Posterior cingulate gyrus (tissue), 11 donors: Measurements from ENCODE around the gene URI1.

ENCODE experiments used
- DNase-seq, 10 donors: peaks; one replicate each; pipeline versions ENCODE4 v3.0.0 to v3.0.0-alpha.2; 2020 to 2021; ENCODE audit warnings: mixed read lengths in 3 of 10
- intact Hi-C: fragments of 100-400 bp; cut with DNase I; formaldehyde crosslinking; loops from one replicate; pipeline ENCODE4 v1.15.1; 2023

The URI1 gene

GRCh38 chr19:29966588-29967249 lies 24.7 kb downstream of the URI1 start:
- intact Hi-C loops, result loop anchor here (10.0 kb wide), 1 partner anchor 258 kb away; no protein-coding TSS in a partner anchor
- DNase-seq, result no peak

DNA sequence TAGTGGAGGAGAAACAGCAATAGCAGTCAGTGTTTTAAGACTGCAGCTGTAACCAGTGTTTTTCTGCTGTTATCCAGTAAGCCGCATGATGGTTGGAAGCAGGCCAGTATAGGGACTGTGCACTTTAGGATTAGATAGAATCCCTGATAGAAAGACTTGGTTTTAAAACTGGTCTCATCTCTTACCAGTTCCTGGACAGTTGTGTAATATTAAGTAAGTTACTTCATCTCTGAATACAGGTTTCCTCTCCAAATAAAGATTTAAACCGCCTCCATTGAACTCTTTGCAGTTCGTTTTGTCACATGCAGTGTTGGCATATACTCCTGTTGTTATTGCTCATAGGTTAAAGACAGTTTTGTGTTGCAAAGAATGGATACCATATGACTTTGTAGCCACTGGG lies 25.6 kb downstream of the URI1 start:
- intact Hi-C loops, result loop anchor here (10.0 kb wide), 1 partner anchor 257 kb away; no protein-coding TSS in a partner anchor
- no peak for DNase-seq

DNA sequence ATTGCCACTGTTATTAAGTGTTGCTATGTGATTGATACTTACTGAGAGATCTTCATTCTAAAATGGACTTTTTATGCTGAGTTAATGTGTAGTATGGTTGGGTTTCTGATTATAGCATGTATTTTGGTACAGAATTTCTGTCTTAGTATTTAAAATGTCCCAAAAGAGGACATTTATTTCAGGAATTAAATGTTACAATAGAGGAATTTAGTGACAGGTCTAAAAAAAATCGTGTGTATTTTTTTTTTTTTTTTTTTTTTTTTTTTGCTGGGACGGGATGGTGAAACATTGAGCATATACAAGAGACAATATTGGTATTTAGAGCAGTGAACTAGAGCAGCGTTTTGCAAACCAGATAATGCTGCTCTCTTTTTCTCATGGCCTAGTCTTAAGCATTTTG lies 27.9 kb downstream of the URI1 start:
- intact Hi-C loops, result loop anchor here (10.0 kb wide), 1 partner anchor 255 kb away; no protein-coding TSS in a partner anchor
- DNase-seq, result no peak

DNA sequence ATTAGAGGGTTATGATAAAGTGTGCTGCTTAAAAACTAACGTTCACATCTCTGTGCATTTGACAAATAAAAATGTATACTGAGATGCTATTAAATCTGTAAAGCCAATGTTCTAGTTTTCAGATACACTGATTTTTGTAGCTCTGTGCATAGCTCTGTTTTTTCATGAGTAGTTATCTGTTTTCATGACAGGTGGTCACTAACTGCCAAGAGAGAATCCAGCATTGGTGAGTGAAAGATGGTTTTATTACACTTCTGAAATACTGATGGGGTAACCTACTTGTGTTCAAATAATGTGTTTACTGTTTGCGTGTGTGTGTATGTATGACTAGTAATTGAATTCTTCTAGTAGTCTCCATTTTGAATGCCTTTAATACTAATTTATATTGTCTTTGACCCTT lies 29.0 kb downstream of the URI1 start:
- intact Hi-C loops, result no loop called here
- DNase-seq, result no peak

DNA sequence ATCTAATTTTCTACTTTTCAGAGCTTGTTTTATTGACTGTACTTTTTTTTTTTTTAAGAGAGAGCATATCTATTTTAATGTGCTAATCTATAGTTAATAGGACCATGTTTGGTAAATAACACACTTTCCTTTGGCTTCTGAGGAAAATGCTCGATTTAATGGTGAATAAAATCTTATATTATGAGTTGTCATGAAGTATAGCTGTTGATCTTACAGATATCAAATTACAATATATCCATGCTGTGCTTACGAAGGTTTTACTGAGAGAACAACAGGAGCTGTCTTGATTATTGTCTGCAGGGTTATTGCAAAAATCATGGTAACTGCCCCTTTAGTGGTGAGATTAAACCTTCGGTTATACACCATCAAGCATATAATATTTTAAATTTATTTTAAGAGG lies 29.6 kb downstream of the URI1 start:
- DNase-seq, result no peak
- intact Hi-C loops, result no loop called here

GRCh38 chr19:29974701-29975100 lies 32.7 kb downstream of the URI1 start:
- intact Hi-C loops, result no loop called here
- DNase-seq, result no peak

DNA sequence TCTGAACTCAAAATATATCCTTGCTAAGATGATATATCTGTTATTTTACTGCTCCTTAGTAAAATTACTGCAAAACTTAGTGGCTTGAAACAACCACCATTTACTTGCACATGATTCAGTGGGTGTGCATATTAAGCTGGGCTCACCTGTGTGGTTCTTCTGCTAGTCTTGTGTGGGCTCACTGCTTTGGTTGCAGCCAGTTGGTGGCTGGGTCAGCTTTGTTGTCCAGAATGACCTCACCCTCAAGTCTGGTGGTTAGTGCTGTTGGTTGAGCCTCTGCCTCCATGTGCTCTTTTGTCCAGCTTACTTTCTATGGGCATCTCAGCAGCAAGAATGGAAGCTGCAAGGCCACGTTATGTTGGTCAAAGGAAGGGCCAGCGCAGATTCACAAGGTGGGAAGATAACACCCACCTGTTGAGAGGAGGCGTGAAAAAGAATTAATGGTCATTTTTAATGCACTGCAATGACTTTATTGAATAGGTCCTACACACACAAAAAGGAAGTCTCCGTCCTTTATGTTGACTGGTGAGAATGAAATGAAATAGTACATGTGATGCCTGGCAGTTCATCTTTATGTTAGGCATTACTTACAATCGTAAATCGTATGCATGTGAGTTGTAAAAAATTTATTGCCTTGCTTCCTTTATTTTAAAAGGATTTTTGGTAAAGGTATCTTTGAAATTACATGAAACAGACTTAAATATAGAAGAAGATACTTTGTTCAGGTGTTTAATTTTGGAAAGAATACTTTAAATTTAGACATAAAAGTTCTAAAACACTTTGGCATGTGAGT lies 34.3 kb downstream of the URI1 start:
- intact Hi-C loops, result no loop called here

GRCh38 chr19:29978080-29978479 lies 36.0 kb downstream of the URI1 start:
- intact Hi-C loops, result no loop called here
- DNase-seq, result no peak

More for the DNA sequence above, 34.3 kb downstream of the URI1 start:
- no peak for DNase-seq

- intact Hi-C loops, result no loop called here
- DNase-seq, result no peak
These were observed 41.5 kb downstream of the URI1 start for GRCh38 chr19:29983568-29983967.

GRCh38 chr19:29985196-29985595 lies 43.2 kb downstream of the URI1 start:
- intact Hi-C loops, result no loop called here
- DNase-seq, result no peak

- no peak for DNase-seq
- intact Hi-C loops, result no loop called here
These were observed 46.3 kb downstream of the URI1 start for GRCh38 chr19:29988351-29988750.

DNA sequence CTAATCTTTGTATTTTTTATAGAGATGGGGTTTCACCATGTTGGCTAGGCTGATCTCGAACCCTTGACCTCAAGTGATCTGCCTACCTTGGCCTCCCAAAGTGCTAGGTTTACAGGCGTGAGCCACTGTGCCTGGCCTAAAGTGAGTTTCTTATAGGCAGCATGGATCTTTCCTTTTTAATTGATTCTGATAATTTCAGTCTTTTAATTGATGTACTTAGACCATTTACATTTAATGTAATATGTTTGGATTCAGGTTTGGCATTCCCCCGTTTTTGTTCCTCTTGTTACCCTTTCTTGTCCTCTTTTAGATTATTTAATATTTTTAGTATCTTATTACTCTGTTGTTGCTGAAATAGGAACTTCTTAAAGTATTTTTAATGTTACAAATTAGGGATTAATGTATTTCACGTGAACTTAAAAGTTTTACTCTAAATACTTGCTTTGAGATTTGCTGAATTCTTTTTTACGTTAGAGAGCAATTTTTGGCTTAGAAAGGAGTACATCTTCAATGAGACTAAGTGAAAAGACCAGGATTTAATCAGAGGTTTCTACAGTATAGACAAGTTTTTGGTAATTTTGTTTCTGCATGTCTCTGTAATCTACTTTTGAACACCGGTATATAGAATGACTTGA lies 50.3 kb downstream of the URI1 start:
- DNase-seq, result no peak
- intact Hi-C loops, result no loop called here

- intact Hi-C loops, result no loop called here
- DNase-seq, result no peak
These were observed 57.5 kb downstream of the URI1 start for GRCh38 chr19:29999490-29999889.

GRCh38 chr19:30000862-30001261 lies 58.8 kb downstream of the URI1 start:
- intact Hi-C loops, result no loop called here
- DNase-seq, result no peak

GRCh38 chr19:30001301-30001700 lies 59.3 kb downstream of the URI1 start:
- DNase-seq, result no peak
- intact Hi-C loops, result no loop called here

DNA sequence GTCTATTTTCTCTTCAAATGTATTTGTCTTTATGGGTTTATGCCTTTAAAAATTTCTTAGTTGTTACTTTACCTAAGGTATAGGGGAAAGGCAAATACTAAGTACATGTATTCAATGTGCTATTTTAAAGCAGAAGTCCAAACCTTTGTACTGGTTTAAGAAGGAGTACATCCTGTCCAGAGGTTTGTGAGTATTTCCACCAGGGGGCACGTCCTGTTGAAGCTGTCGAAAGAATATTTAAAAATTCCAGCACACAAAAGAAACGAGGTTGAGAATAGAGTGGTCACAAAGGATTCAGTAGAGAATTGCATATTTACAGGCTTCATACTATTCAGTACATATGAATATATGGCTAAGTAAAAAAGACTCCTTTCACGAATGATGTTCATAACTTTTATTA lies 59.8 kb downstream of the URI1 start:
- no peak for DNase-seq
- intact Hi-C loops, result no loop called here

DNA sequence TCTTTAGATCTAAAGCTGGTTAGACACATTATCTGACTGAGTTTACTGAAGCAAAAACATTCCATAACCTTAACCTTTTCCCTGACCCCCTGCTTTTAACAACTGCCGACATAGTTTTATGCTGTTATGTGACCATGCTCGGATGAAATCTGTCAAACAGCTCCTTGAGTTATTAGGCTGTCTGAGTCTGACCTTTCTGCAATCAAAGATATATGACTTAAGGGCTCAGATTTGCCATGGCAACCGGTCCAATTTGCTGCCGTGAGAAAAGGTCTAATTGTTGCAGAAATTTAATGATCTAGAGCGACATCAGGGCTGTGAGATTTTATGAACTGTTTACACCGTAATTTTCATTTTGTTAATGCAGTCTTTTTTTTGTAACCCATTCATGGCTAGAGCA lies 61.8 kb downstream of the URI1 start:
- no peak for DNase-seq

GRCh38 chr19:30004403-30004802 lies 62.4 kb downstream of the URI1 start:
- no peak for DNase-seq
- intact Hi-C loops, result no loop called here

More for the DNA sequence above, 61.8 kb downstream of the URI1 start:
- intact Hi-C loops, result no loop called here

DNA sequence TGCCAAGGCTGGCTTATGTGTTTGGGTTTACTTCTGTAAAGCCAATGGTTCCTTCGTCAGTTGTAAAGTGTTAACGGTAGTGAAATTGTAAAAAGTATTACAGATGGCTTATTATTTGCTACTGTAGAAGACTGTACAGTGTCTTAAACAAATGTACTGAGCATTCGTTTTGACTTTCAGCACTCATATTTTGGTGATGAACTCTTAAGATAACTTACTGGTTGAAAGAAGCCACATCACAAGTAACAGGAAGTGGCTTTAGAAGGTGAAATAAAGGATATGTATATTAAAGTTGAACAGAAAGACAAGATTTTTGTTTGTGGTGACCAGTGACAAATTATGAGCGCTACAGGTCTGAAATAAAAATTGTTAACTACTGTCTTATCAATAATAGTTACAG lies 64.2 kb downstream of the URI1 start:
- DNase-seq, result no peak
- intact Hi-C loops, result no loop called here

DNA sequence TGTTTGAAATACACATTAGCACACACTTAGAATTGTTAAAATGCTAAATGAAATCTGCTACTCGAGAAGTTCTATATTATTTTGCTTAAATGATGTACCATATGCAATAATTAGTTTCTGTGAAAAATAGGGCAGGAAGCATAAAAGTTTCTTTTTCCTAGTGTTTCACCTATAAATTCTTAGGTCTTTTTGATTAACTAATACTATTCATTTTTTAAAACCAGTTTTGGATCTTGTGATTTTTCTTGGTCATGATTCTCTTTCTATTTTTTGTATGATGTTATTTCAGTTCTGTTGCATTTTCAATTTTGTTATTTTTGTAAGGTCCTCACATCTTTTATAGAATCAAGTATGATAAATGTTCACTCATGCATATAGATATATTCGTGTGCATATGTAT lies 66.1 kb downstream of the URI1 start:
- intact Hi-C loops, result no loop called here
- DNase-seq, result no peak

DNA sequence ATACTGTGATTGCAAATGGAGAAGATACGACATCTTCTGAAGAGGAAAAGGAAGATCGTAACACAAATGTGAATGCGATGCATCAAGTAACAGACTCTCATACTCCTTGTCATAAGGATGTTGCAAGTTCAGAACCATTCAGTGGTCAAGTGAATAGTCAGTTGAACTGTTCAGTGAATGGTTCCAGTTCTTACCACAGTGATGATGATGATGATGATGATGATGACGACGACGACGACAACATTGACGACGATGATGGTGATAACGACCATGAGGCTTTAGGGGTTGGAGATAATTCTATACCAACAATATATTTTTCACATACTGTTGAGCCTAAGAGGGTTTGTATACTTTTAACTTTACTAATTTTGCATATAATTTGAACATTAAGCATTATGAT lies 67.0 kb downstream of the URI1 start:
- no peak for DNase-seq
- intact Hi-C loops, result no loop called here
